ENCODE measurements around the gene GRK5.
A peak's percentile ranks its signal among the peaks of the same experiment; 100 is the strongest.

Gene GRK5

DNA sequence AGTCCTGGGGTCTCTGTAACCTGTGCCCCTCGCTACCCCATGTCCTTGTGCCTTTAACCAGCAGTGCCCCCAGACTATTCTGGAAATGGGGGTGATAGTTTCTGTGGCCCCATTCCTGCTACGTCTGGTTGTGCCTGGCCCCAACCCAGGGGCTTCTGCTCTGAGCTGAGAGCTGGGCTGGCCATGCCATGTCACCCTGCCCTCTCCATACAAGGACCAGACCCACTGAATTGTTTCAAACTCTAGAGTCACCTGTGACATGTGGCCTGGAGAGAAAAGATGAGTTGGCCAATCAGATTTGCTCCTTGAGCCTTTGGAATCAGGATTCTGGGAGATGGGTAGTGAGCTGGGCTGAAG lies 108.6 kb downstream of the GRK5 start:
- 100% methylated on average over 2 of the region's 2 CpGs for WGBS
- H3K23ac ChIP-seq (ENCODE audit: low read length in 2 of 2) = peak overlapping the region in 1 of 2 experiments; percentile 6
- H3K4me3 ChIP-seq (ENCODE audit: insufficient read depth in 1 of 2, low read depth in 1 of 2, low read length in 2 of 2) = peak overlapping the region in 1 of 2 experiments; percentile 30
- H3K9ac ChIP-seq (ENCODE audit: low read length) = peak overlapping the region; percentile 87
- H4K8ac ChIP-seq (ENCODE audit: low read length) = peak overlapping the region; percentile 56
- H2AFZ ChIP-seq (ENCODE audit: low read depth, low read length) = no peak overlapping the region
- peak overlapping the region in 1 of 2 experiments; percentile 88 for H3K18ac ChIP-seq (ENCODE audit: low read depth in 1 of 2, low read length in 2 of 2)
- peaks cover 63% of the 10 kb centered on the region for H3K4me1 ChIP-seq (ENCODE audit: control insufficient read depth, insufficient read depth, low read depth, low read length)
- H3K79me1 ChIP-seq (replicated peaks; ENCODE audit: low read length, poor library complexity, severe bottlenecking) = peaks cover 22% of the 10 kb centered on the region
- H2BK5ac ChIP-seq (ENCODE audit: low read depth, low read length, poor library complexity, severe bottlenecking) = no peak overlapping the region
- peak overlapping the region; percentile 73 for H2AK5ac ChIP-seq (ENCODE audit: low read length, severe bottlenecking)
- peak overlapping the region; percentile 19 for H2BK120ac ChIP-seq (ENCODE audit: low read depth, low read length)
- peak overlapping the region; percentile 54 for H4K91ac ChIP-seq (ENCODE audit: low read length)
- H2BK15ac ChIP-seq (ENCODE audit: low read depth, poor library complexity, severe bottlenecking) = peak overlapping the region; percentile 91
- H2BK12ac ChIP-seq (ENCODE audit: low read length in 2 of 2) = peak overlapping the region; percentile 22 to 79
- H3K14ac ChIP-seq (ENCODE audit: low read length in 2 of 2) = no peak overlapping the region
- H3K4ac ChIP-seq (ENCODE audit: low read depth in 1 of 2, low read length in 2 of 2) = no peak overlapping the region
- no peaks in the 10 kb centered on the region for H3K27me3 ChIP-seq (ENCODE audit: control insufficient read depth in 1 of 2, insufficient read depth in 1 of 2, low read length in 2 of 2)
- no peak overlapping the region for H3K4me2 ChIP-seq (ENCODE audit: low read length, poor library complexity, severe bottlenecking)
- H3K36me3 ChIP-seq (ENCODE audit: control insufficient read depth in 1 of 2, insufficient read depth in 2 of 2, low read depth in 1 of 2, low read length in 2 of 2) = no peaks in the 10 kb centered on the region
- DNase-seq = peak; percentile 37
- H3K9me3 ChIP-seq (ENCODE audit: control insufficient read depth, low read length) = no peaks in the 10 kb centered on the region
- peak overlapping the region; percentile 80 for H3K27ac ChIP-seq (ENCODE audit: low read length, poor library complexity, severe bottlenecking)

- H3K4me2 ChIP-seq (ENCODE audit: low read length, poor library complexity, severe bottlenecking) = no peak overlapping the region
- peak overlapping the region; percentile 42 for H3K9ac ChIP-seq (ENCODE audit: low read length)
- no peaks in the 10 kb centered on the region for H3K27me3 ChIP-seq (ENCODE audit: control insufficient read depth in 1 of 2, insufficient read depth in 1 of 2, low read length in 2 of 2)
- no peaks in the 10 kb centered on the region for H3K9me3 ChIP-seq (ENCODE audit: control insufficient read depth, low read length)
- peak overlapping the region; percentile 78 for H3K27ac ChIP-seq (ENCODE audit: low read length, poor library complexity, severe bottlenecking)
- no peaks in the 10 kb centered on the region for H3K36me3 ChIP-seq (ENCODE audit: control insufficient read depth in 1 of 2, insufficient read depth in 2 of 2, low read depth in 1 of 2, low read length in 2 of 2)
- H3K23ac ChIP-seq (ENCODE audit: low read length in 2 of 2) = no peak overlapping the region
- no peak overlapping the region for H3K14ac ChIP-seq (ENCODE audit: low read length in 2 of 2)
- H3K4me3 ChIP-seq (ENCODE audit: insufficient read depth in 1 of 2, low read depth in 1 of 2, low read length in 2 of 2) = no peak overlapping the region
- H3K79me1 ChIP-seq (replicated peaks; ENCODE audit: low read length, poor library complexity, severe bottlenecking) = peaks cover 26% of the 10 kb centered on the region
- peak overlapping the region; percentile 56 for H4K8ac ChIP-seq (ENCODE audit: low read length)
- peak overlapping the region; percentile 47 to 61 for H3K4ac ChIP-seq (ENCODE audit: low read depth in 1 of 2, low read length in 2 of 2)
- H3K4me1 ChIP-seq (ENCODE audit: control insufficient read depth, insufficient read depth, low read depth, low read length) = peaks cover 65% of the 10 kb centered on the region
- no peak overlapping the region for H2BK5ac ChIP-seq (ENCODE audit: low read depth, low read length, poor library complexity, severe bottlenecking)
- WGBS = 0% methylated on average over 4 of the region's 4 CpGs
- no peak overlapping the region for H2AFZ ChIP-seq (ENCODE audit: low read depth, low read length)
- DNase-seq = peak; percentile 97
- peak overlapping the region; percentile 65 for H2BK120ac ChIP-seq (ENCODE audit: low read depth, low read length)
- no peak overlapping the region for H2BK15ac ChIP-seq (ENCODE audit: low read depth, poor library complexity, severe bottlenecking)
- H3K18ac ChIP-seq (ENCODE audit: low read depth in 1 of 2, low read length in 2 of 2) = peak overlapping the region; percentile 71 to 93
- H2AK5ac ChIP-seq (ENCODE audit: low read length, severe bottlenecking) = peak overlapping the region; percentile 81
- peak overlapping the region; percentile 61 for H4K91ac ChIP-seq (ENCODE audit: low read length)
- peak overlapping the region; percentile 22 to 79 for H2BK12ac ChIP-seq (ENCODE audit: low read length in 2 of 2)
Measured at GRCh38 chr10:119316729-119317097, 109.3 kb downstream of the GRK5 start.

- H2BK5ac ChIP-seq (ENCODE audit: low read depth, low read length, poor library complexity, severe bottlenecking) = no peak overlapping the region
- peaks cover 66% of the 10 kb centered on the region for H3K4me1 ChIP-seq (ENCODE audit: control insufficient read depth, insufficient read depth, low read depth, low read length)
- no peak overlapping the region for H2BK15ac ChIP-seq (ENCODE audit: low read depth, poor library complexity, severe bottlenecking)
- 62% methylated on average over 11 of the region's 11 CpGs for WGBS
- H3K9me3 ChIP-seq (ENCODE audit: control insufficient read depth, low read length) = no peaks in the 10 kb centered on the region
- H4K91ac ChIP-seq (ENCODE audit: low read length) = peak overlapping the region; percentile 3
- H3K14ac ChIP-seq (ENCODE audit: low read length in 2 of 2) = peak overlapping the region in 1 of 2 experiments; percentile 85
- no peak overlapping the region for H3K23ac ChIP-seq (ENCODE audit: low read length in 2 of 2)
- H3K79me1 ChIP-seq (replicated peaks; ENCODE audit: low read length, poor library complexity, severe bottlenecking) = peaks cover 24% of the 10 kb centered on the region
- H3K18ac ChIP-seq (ENCODE audit: low read depth in 1 of 2, low read length in 2 of 2) = peak overlapping the region in 1 of 2 experiments; percentile 54
- no peak overlapping the region for H3K27ac ChIP-seq (ENCODE audit: low read length, poor library complexity, severe bottlenecking)
- H3K4me2 ChIP-seq (ENCODE audit: low read length, poor library complexity, severe bottlenecking) = no peak overlapping the region
- peak overlapping the region in 1 of 2 experiments; percentile 82 for H3K4ac ChIP-seq (ENCODE audit: low read depth in 1 of 2, low read length in 2 of 2)
- no peak overlapping the region for H2BK120ac ChIP-seq (ENCODE audit: low read depth, low read length)
- no peak overlapping the region for H3K9ac ChIP-seq (ENCODE audit: low read length)
- no peak overlapping the region for H4K8ac ChIP-seq (ENCODE audit: low read length)
- peak overlapping the region in 1 of 2 experiments; percentile 85 for H2BK12ac ChIP-seq (ENCODE audit: low read length in 2 of 2)
- H3K27me3 ChIP-seq (ENCODE audit: control insufficient read depth in 1 of 2, insufficient read depth in 1 of 2, low read length in 2 of 2) = no peaks in the 10 kb centered on the region
- no peak overlapping the region for H2AFZ ChIP-seq (ENCODE audit: low read depth, low read length)
- H2AK5ac ChIP-seq (ENCODE audit: low read length, severe bottlenecking) = peak overlapping the region; percentile 45
- H3K36me3 ChIP-seq (ENCODE audit: control insufficient read depth in 1 of 2, insufficient read depth in 2 of 2, low read depth in 1 of 2, low read length in 2 of 2) = no peaks in the 10 kb centered on the region
- DNase-seq = no peak
- no peak overlapping the region for H3K4me3 ChIP-seq (ENCODE audit: insufficient read depth in 1 of 2, low read depth in 1 of 2, low read length in 2 of 2)
Measured at GRCh38 chr10:119318411-119319160, 111.2 kb downstream of the GRK5 start.

GRCh38 chr10:119319161-119319919 lies 112.0 kb downstream of the GRK5 start:
- Histone ChIP-seq H2BK5ac (ENCODE audit: low read depth, low read length, poor library complexity, severe bottlenecking) (no peak overlapping the region), H2BK12ac (ENCODE audit: low read length in 2 of 2) (peak overlapping the region in 1 of 2 experiments; percentile 68), H3K4me1 (ENCODE audit: control insufficient read depth, insufficient read depth, low read depth, low read length) (peaks cover 61% of the 10 kb centered on the region), H3K14ac (ENCODE audit: low read length in 2 of 2) (peak overlapping the region in 1 of 2 experiments; percentile 85), H3K23ac (ENCODE audit: low read length in 2 of 2) (no peak overlapping the region), H4K91ac (ENCODE audit: low read length) (peak overlapping the region; percentile 3), H2AFZ (ENCODE audit: low read depth, low read length) (no peak overlapping the region), H2AK5ac (ENCODE audit: low read length, severe bottlenecking) (peak overlapping the region; percentile 45), H3K36me3 (ENCODE audit: control insufficient read depth in 1 of 2, insufficient read depth in 2 of 2, low read depth in 1 of 2, low read length in 2 of 2) (no peaks in the 10 kb centered on the region), H3K79me1 (replicated peaks; ENCODE audit: low read length, poor library complexity, severe bottlenecking) (peaks cover 22% of the 10 kb centered on the region), H3K9ac (ENCODE audit: low read length) (no peak overlapping the region), H3K4me3 (ENCODE audit: insufficient read depth in 1 of 2, low read depth in 1 of 2, low read length in 2 of 2) (no peak overlapping the region), H3K27me3 (ENCODE audit: control insufficient read depth in 1 of 2, insufficient read depth in 1 of 2, low read length in 2 of 2) (no peaks in the 10 kb centered on the region), H2BK120ac (ENCODE audit: low read depth, low read length) (no peak overlapping the region), H4K8ac (ENCODE audit: low read length) (no peak overlapping the region), H3K4ac (ENCODE audit: low read depth in 1 of 2, low read length in 2 of 2) (peak overlapping the region; percentile 17 to 82), H2BK15ac (ENCODE audit: low read depth, poor library complexity, severe bottlenecking) (no peak overlapping the region), H3K4me2 (ENCODE audit: low read length, poor library complexity, severe bottlenecking) (no peak overlapping the region), H3K27ac (ENCODE audit: low read length, poor library complexity, severe bottlenecking) (no peak overlapping the region), H3K9me3 (ENCODE audit: control insufficient read depth, low read length) (no peaks in the 10 kb centered on the region), H3K18ac (ENCODE audit: low read depth in 1 of 2, low read length in 2 of 2) (peak overlapping the region in 1 of 2 experiments; percentile 54)
- 83% methylated on average over 16 of the region's 16 CpGs for WGBS
- DNase-seq = no peak

All from mesenchymal stem cell (in vitro differentiated cells and primary cell).